ENCODE measurements around the gene LDLRAD4. TPM values are rescaled to one million over a fixed set of nuclear protein-coding genes. Genes with fewer than 3 reads are reported as not detected.

The LDLRAD4 gene
- total RNA-seq, 1 donor = 50.9 TPM

DNA sequence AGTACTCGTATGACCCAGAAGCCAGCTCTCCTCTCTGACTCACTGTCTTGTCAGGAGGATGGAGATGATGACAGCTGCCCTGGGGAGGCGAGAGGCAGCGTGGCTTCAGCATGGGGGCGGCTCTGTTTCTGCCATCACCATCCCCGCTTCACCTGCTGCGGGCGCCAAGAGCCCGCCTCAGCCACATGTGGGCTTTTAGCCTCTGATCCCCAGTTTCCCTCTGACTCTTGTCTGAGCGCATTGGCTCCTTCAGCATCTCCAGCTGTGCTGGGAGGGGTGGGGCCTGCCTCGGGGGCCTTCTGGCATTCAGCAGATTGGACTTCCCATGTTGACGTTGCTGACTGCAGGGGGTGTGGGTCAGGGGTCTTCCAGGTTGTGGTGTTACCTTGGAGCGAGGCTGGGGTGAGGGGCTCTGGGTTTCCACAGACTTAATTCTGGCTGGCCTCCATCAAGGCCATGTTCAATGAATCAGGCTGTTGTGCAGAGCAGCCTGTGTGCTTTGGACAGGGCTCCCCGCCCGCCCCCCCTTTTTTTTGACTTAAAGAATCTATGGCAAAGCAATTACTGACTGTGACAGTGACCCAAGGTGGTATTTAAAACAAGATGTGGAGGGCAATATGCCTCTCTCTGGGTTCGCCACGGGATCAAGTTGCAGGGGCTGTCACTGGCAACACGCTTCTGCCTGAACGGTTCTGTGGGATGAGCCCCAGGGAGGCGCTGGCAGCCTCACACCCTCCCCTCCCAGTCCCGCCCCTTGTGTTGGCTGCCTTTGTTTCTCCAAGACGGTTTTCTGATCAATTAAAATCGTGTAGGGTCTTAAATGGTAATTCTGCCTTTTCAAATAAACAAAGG, 228.3 kb downstream of the LDLRAD4 start:
- Histone ChIP-seq H3K4me1 (ENCODE audit: insufficient read depth, low read length) (peaks cover 15% of the 10 kb centered on the region), H3K4me3 (ENCODE audit: low read length) (no peak overlapping the region), H3K27me3 (ENCODE audit: insufficient read depth, low read length) (no peaks in the 10 kb centered on the region), H3K9me3 (ENCODE audit: low read depth, low read length) (no peaks in the 10 kb centered on the region)

DNA sequence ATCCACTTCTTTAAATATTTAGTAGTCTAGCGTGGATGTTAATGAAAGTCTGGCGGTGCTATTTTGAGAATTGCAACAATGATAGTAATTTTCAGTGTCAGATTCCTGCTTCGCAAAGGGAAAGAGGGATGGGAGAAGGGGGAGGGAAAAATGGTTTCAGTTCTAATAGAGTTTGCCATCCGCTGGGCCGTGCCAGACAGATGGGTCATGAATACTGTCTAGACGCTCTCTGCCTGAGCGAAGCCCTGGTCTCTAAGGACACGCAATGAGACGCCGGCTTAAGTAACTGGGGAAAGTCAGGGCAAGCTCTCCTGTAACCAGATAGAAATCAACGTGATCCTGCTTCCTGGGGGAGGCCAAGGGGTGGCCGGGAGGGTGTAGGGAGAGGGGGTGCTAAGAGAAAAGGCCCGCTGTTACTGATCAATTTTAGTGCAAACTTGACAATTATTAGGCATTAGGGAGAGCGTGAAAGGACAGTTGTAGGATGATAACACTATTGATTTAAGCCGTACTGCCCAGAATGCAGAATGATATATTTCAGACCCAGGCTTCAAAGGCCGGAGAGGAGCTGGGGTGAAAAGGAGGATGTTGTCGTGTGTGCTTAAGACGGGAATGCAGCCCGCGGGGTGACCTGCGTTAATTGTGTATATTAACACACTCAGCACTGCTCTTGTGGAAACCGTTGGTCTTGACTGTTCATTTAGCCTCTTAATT, 229.2 kb downstream of the LDLRAD4 start:
- Histone ChIP-seq H3K4me1 (ENCODE audit: insufficient read depth, low read length) (peaks cover 21% of the 10 kb centered on the region), H3K4me3 (ENCODE audit: low read length) (no peak overlapping the region), H3K9me3 (ENCODE audit: low read depth, low read length) (no peaks in the 10 kb centered on the region), H3K27me3 (ENCODE audit: insufficient read depth, low read length) (no peaks in the 10 kb centered on the region)

GRCh38 chr18:13448335-13448795, 229.8 kb downstream of the LDLRAD4 start:
- H3K4me3 ChIP-seq (ENCODE audit: low read length) = no peak overlapping the region
- H3K4me1 ChIP-seq (ENCODE audit: insufficient read depth, low read length) = peaks cover 21% of the 10 kb centered on the region
- H3K27me3 ChIP-seq (ENCODE audit: insufficient read depth, low read length) = no peaks in the 10 kb centered on the region
- H3K9me3 ChIP-seq (ENCODE audit: low read depth, low read length) = no peaks in the 10 kb centered on the region

DNA sequence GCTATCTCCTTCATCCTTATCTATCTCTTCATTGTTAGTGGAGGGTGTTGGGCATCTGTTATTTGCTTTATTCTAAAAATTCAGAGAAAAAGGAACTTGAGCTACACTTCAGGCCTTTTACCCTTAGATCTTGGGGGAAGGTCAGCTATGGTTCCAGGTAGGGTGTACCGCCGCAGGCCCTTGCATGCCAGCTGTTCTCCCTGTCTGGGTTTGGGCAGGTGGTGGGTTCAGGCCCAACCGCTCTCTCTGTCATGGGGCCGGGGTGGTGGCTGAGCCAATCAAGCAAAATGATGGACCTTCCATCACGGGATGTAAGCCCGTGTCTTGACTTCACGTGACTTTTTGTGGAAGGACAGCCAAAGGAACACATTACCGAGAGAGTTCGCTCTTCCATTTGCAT, 231.1 kb downstream of the LDLRAD4 start:
- H3K4me1 ChIP-seq (ENCODE audit: insufficient read depth, low read length) = peaks cover 21% of the 10 kb centered on the region
- no peaks in the 10 kb centered on the region for H3K9me3 ChIP-seq (ENCODE audit: low read depth, low read length)
- H3K4me3 ChIP-seq (ENCODE audit: low read length) = no peak overlapping the region
- H3K27me3 ChIP-seq (ENCODE audit: insufficient read depth, low read length) = no peaks in the 10 kb centered on the region

GRCh38 chr18:13450289-13451212, 232.0 kb downstream of the LDLRAD4 start:
- Histone ChIP-seq H3K4me1 (ENCODE audit: insufficient read depth, low read length) (peaks cover 23% of the 10 kb centered on the region), H3K27me3 (ENCODE audit: insufficient read depth, low read length) (no peaks in the 10 kb centered on the region), H3K9me3 (ENCODE audit: low read depth, low read length) (no peaks in the 10 kb centered on the region), H3K4me3 (ENCODE audit: low read length) (no peak overlapping the region)

DNA sequence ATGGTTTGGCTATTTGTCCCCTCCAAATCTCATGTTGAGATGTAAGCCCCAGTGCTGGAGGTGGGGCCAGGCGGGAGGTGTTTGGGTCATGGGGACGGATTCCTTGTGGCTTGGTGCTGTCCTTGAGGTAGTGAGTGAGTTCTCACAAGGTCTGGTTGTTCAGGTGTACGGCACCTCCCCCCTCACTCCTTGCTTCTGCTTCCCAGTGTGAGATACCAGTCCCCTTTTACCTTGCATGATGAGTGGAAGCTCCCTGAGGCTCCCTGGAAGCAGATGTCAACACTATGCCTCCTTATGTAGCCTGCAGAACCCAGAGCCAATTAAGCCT, 232.6 kb downstream of the LDLRAD4 start:
- Histone ChIP-seq H3K4me3 (ENCODE audit: low read length) (no peak overlapping the region), H3K4me1 (ENCODE audit: insufficient read depth, low read length) (peaks cover 29% of the 10 kb centered on the region), H3K9me3 (ENCODE audit: low read depth, low read length) (no peaks in the 10 kb centered on the region), H3K27me3 (ENCODE audit: insufficient read depth, low read length) (no peaks in the 10 kb centered on the region)

DNA sequence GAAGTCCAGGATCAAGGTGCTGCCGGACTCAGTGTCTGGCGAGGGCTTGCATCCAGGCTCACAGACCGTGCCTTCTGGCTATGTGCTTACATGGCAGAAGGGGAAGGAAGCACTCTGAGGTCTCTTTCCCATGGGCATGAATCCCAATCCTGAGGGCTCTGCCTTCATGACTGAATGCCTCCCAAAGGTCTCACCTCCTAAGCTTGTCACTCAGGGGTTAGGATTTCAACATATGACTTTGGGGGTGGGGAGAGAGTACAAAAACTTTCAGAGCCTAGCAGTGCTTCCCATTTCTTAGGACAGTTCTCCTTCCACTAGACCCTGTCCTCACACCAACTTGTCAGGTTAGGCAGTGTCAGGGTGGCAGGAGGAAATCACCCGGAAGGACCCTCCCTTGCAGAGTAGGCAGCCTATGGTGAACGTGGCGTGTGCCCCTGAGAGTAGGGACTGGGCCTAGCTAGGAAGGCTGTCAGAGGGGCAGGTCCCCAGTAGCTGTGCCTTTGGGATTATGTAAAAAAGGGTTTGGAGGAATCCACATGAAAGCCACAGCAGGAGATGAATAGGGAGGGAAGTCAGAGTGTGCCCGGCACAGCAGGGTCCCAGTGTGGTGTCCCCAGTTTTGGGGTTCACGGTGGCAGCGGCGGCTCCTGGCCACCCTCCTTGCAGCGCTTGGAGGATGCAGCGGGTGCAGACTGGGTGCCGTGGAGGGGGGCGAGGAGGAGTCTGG, 233.3 kb downstream of the LDLRAD4 start:
- Histone ChIP-seq H3K4me3 (ENCODE audit: low read length) (no peak overlapping the region), H3K4me1 (ENCODE audit: insufficient read depth, low read length) (peaks cover 32% of the 10 kb centered on the region), H3K27me3 (ENCODE audit: insufficient read depth, low read length) (no peaks in the 10 kb centered on the region), H3K9me3 (ENCODE audit: low read depth, low read length) (no peaks in the 10 kb centered on the region)

- Histone ChIP-seq H3K4me1 (ENCODE audit: insufficient read depth, low read length) (peaks cover 38% of the 10 kb centered on the region), H3K27me3 (ENCODE audit: insufficient read depth, low read length) (no peaks in the 10 kb centered on the region), H3K9me3 (ENCODE audit: low read depth, low read length) (no peaks in the 10 kb centered on the region), H3K4me3 (ENCODE audit: low read length) (no peak overlapping the region)
These were observed 233.8 kb downstream of the LDLRAD4 start for GRCh38 chr18:13452388-13452811.

GRCh38 chr18:13452871-13453680, 234.5 kb downstream of the LDLRAD4 start:
- Histone ChIP-seq H3K27me3 (ENCODE audit: insufficient read depth, low read length) (no peaks in the 10 kb centered on the region), H3K4me3 (ENCODE audit: low read length) (no peak overlapping the region), H3K4me1 (ENCODE audit: insufficient read depth, low read length) (peaks cover 40% of the 10 kb centered on the region), H3K9me3 (ENCODE audit: low read depth, low read length) (no peaks in the 10 kb centered on the region)

DNA sequence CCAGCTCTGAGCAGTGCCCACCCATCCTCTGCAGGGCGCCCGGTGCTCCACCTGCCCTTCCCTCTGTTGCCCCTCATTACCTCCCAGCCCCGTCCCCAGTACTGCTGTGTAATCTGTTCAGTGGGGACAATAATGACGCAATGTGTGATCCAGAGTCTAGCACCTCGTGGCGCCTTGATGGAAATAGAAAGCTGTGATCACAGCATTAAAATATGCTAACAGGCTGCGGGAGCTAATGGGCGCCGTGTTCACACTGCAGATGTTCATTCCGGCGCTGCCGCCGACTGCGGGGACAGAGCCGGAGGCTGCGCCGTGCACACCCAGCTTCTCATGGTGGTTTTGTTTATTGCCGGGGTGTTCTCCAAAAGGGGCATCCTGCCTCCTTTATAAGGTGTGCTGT, 235.2 kb downstream of the LDLRAD4 start:
- Histone ChIP-seq H3K4me1 (ENCODE audit: insufficient read depth, low read length) (peaks cover 40% of the 10 kb centered on the region), H3K4me3 (ENCODE audit: low read length) (no peak overlapping the region), H3K9me3 (ENCODE audit: low read depth, low read length) (no peaks in the 10 kb centered on the region), H3K27me3 (ENCODE audit: insufficient read depth, low read length) (no peaks in the 10 kb centered on the region)

GRCh38 chr18:13454363-13455150, 236.0 kb downstream of the LDLRAD4 start:
- H3K4me3 ChIP-seq (ENCODE audit: low read length) = no peak overlapping the region
- H3K9me3 ChIP-seq (ENCODE audit: low read depth, low read length) = no peaks in the 10 kb centered on the region
- peaks cover 40% of the 10 kb centered on the region for H3K4me1 ChIP-seq (ENCODE audit: insufficient read depth, low read length)
- no peaks in the 10 kb centered on the region for H3K27me3 ChIP-seq (ENCODE audit: insufficient read depth, low read length)

DNA sequence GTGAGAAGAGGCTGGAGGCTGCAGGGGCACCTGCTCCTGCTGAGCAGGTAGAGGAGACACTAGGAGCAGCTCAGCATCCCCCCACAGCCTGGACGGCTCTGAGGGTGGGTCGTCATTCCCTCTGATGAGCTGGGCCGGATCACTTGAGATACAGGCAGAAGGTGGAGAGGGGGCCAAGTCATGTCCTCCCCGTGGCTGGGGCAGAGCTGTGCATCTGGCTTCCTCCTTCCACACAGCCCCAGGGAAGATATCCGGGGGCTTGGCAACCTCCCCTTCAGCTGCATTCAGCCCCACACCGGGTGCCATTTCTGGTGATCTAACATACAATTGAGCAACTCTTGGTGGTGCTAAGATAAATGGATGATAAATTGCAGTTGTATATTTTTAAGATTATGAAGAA, 236.9 kb downstream of the LDLRAD4 start:
- H3K9me3 ChIP-seq (ENCODE audit: low read depth, low read length) = no peaks in the 10 kb centered on the region
- H3K4me1 ChIP-seq (ENCODE audit: insufficient read depth, low read length) = peaks cover 39% of the 10 kb centered on the region
- no peak overlapping the region for H3K4me3 ChIP-seq (ENCODE audit: low read length)
- H3K27me3 ChIP-seq (ENCODE audit: insufficient read depth, low read length) = no peaks in the 10 kb centered on the region

DNA sequence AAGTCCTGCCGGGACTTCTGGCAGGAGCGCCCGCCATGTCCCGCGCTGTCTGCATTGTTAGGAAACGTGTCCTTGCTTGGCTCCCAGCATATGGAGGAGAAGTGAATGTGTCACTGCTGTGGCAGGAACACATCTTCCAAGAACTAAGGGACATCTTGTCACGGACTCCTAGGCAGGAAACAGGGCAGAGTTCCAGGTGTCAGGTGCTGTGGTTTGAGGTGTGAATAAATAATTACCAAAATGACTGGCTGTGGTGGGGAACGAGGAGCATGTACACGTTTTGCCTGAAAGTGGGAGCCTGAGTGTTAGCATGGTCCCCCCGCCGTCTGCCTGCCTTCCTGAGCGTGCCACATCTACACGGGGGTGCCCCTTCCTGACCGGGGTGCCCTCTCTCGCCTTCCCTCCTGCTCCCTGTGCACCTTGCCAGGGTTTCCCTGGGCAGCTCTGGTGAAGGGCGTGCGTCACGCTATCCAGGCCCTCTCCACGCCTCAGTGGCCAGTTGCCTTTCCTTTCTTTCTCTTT, 237.5 kb downstream of the LDLRAD4 start:
- peaks cover 34% of the 10 kb centered on the region for H3K4me1 ChIP-seq (ENCODE audit: insufficient read depth, low read length)
- no peaks in the 10 kb centered on the region for H3K27me3 ChIP-seq (ENCODE audit: insufficient read depth, low read length)
- no peak overlapping the region for H3K4me3 ChIP-seq (ENCODE audit: low read length)
- H3K9me3 ChIP-seq (ENCODE audit: low read depth, low read length) = no peaks in the 10 kb centered on the region

Data from mononuclear cell (primary cell).